GM21381 (cell line): ENCODE results near the gene HMGN3.

ENCODE experiments used
- ATAC-seq: cut with Tn5 transposase; IDR thresholded peaks from one replicate; pipeline ENCODE4 v1.9.1; 2021; ENCODE audit warnings: mild to moderate bottlenecking, moderate library complexity; ENCODE audit not compliant: unreplicated experiment

HMGN3 gene

GRCh38 chr6:79188107-79188506 is 46.4 kb downstream of the HMGN3 start:
- no peak for ATAC-seq

GRCh38 chr6:79186564-79186963 is 47.9 kb downstream of the HMGN3 start:
- no peak for ATAC-seq

GRCh38 chr6:79184641-79185040 is 49.8 kb downstream of the HMGN3 start:
- ATAC-seq, result no peak

- ATAC-seq, result no peak
Measured at GRCh38 chr6:79184086-79184485, 50.4 kb downstream of the HMGN3 start.

- ATAC-seq, result no peak
Measured at GRCh38 chr6:79180052-79180451, 54.4 kb downstream of the HMGN3 start.

- ATAC-seq, result no peak
Measured at GRCh38 chr6:79173378-79173777, 61.1 kb downstream of the HMGN3 start.

GRCh38 chr6:79170959-79171358 is 63.5 kb downstream of the HMGN3 start:
- no peak for ATAC-seq

GRCh38 chr6:79170431-79170830 is 64.1 kb downstream of the HMGN3 start:
- ATAC-seq, result no peak

- ATAC-seq, result no peak
Measured at GRCh38 chr6:79168695-79168980, 65.8 kb downstream of the HMGN3 start.

- ATAC-seq, result no peak
Measured at GRCh38 chr6:79167931-79168694, 66.4 kb downstream of the HMGN3 start.

GRCh38 chr6:79159846-79160245 is 74.6 kb downstream of the HMGN3 start:
- ATAC-seq, result no peak

GRCh38 chr6:79158856-79159516 is 75.5 kb downstream of the HMGN3 start:
- ATAC-seq, result no peak

- no peak for ATAC-seq
Measured at GRCh38 chr6:79157961-79158644, 76.4 kb downstream of the HMGN3 start.

- ATAC-seq, result no peak
Measured at GRCh38 chr6:79152269-79152737, 82.2 kb downstream of the HMGN3 start.
